Gastrocnemius medialis (tissue), 4 donors: Measurements from ENCODE around the gene SUPT4H1.

ENCODE experiments used
- POLR2A ChIP-seq, 2 donors: fragments of 450-650 bp; IDR thresholded peaks; one replicate each; pipeline ENCODE4 v1.6.1; 2017; ENCODE audit warnings: antibody characterized with exemption in 2 of 2, mild to moderate bottlenecking in 2 of 2, moderate library complexity in 2 of 2
- TF ChIP-seq, protein P1 (sequence below), 5 experiments: fragments of 450-650 bp in 3 of 5; fragments of 200-600 bp in 2 of 5; sonication (generic) in 2 of 5; IDR thresholded peaks in 4 of 5; conservative IDR thresholded peaks in 1 of 5; 1 replicate in 4 of 5; 2 replicates in 1 of 5; pipeline ENCODE4 v1.5.1; 2016 to 2019; ENCODE audit warnings: antibody characterized with exemption in 5 of 5, mild to moderate bottlenecking in 3 of 5, moderate library complexity in 3 of 5

DNA sequence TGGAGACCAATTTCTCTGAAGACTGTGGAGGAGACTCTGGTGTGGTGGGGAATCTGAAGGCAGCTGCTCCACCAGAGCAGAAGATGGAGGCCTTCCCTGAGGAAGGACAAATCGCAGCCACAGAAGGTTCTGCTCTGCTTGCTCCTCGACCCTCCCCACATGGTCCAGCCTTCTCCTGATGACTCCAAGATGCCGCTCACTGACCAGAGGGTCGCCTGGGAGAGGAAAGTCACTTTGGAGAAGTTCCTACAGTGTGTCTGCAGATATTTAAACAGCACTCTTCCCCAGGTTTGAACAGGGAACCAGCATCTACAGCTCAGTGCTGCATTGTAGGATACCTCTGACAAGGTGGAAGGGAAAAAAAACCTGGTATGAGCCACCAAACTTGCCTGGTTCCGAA is 21.0 kb upstream of the SUPT4H1 start:
- TF ChIP-seq, protein P1, sequence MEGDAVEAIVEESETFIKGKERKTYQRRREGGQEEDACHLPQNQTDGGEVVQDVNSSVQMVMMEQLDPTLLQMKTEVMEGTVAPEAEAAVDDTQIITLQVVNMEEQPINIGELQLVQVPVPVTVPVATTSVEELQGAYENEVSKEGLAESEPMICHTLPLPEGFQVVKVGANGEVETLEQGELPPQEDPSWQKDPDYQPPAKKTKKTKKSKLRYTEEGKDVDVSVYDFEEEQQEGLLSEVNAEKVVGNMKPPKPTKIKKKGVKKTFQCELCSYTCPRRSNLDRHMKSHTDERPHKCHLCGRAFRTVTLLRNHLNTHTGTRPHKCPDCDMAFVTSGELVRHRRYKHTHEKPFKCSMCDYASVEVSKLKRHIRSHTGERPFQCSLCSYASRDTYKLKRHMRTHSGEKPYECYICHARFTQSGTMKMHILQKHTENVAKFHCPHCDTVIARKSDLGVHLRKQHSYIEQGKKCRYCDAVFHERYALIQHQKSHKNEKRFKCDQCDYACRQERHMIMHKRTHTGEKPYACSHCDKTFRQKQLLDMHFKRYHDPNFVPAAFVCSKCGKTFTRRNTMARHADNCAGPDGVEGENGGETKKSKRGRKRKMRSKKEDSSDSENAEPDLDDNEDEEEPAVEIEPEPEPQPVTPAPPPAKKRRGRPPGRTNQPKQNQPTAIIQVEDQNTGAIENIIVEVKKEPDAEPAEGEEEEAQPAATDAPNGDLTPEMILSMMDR (IDR thresholded peaks at IDR 0.05 in 4 of 5, conservative IDR thresholded peaks at IDR 0.05 in 1 of 5), result no peak
- no peak for TF ChIP-seq POLR2A (IDR thresholded peaks at IDR 0.05)
